Measurements from ENCODE around the gene RPA1.
"Not testable (repeated sequence)": the region's sequence is repeated elsewhere in the genome, so short reads cannot be mapped to it uniquely, and the experiment has no call there.

Gene RPA1

DNA sequence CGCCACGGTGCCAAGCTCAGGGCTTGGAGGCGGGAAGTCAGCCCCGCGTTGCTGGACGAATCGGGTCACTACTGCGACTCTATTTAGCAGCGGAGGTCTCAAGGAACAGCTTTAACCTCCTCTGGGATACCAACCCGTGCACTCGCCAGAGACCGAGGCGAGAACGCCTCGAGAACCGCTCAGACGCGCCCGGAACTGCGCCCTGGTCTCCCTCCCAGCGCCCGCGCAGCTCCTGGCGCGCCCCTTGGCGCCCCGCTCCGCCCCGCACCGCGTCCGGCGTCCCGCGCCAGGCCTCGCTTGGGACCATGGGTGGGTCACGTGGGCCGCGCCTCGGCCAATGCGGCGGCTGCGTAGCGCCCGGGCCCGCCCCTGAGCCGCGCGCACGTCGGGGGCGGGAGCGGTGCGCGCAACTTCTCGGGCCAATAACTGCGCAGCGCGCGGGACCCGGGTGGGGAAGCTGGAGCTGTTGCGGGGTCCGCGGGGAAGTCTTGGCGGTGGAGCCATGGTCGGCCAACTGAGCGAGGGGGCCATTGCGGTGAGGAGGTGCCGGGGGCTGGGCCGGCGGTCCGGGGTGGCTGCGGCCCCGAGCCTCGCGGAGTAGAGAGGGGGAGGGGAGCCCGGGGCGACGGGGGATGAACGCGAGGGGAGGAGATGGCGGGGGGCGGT lies at the start of gene RPA1, which contains the start of gene SMYD4:
Gene RPA1, plus strand, starts transcription at position 414 of the 666 bp plus-strand sequence. Its CDS starts 89 bp downstream, at position 503.
Gene SMYD4, minus strand, starts transcription at position 311 of the 666 bp plus-strand sequence. CDS start 1,908 bp downstream, outside the sequence.
- peak; percentile 83 for DNase-seq

DNA sequence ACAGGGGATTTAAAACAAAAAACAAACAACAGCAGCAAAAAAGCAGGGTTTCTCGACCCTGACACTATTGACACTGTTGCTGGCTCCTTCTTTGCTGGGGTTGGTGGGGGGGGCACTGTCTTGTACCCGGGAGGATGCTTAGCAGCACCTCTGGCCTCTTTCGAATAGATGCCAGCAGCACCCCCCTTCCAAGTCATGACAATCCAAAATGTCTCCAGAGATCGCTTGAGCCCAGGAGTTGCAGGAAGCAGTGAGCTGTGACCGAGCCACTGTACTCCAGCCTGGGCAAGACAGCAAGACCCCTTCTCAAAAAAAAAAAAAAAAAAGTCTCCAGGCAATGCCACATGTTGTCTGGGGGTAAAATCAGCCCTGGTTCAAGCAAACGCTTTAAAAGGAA lies 47.6 kb upstream of the RPA1 start:
- DNase-seq = no peak

DNA sequence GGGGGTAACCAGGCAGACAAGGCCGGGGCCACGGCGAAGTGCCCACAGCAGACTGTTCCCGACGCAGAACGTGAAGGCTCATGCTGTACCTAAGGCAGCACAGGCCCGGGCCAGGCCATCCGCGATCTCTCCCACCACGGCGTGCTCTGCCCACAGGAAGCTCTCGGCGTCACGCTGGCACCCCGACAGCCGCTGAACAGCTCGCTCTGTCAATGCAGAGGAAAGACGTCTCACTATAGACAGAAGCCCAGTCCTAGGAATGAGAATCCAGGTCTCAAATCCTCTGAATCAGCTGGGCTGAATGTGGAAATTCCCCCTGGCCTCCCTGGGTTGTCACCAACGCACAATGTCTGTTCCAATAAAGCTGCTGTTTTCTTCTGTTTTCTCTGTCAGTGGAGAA lies 46.5 kb upstream of the RPA1 start:
- DNase-seq = no peak

DNA sequence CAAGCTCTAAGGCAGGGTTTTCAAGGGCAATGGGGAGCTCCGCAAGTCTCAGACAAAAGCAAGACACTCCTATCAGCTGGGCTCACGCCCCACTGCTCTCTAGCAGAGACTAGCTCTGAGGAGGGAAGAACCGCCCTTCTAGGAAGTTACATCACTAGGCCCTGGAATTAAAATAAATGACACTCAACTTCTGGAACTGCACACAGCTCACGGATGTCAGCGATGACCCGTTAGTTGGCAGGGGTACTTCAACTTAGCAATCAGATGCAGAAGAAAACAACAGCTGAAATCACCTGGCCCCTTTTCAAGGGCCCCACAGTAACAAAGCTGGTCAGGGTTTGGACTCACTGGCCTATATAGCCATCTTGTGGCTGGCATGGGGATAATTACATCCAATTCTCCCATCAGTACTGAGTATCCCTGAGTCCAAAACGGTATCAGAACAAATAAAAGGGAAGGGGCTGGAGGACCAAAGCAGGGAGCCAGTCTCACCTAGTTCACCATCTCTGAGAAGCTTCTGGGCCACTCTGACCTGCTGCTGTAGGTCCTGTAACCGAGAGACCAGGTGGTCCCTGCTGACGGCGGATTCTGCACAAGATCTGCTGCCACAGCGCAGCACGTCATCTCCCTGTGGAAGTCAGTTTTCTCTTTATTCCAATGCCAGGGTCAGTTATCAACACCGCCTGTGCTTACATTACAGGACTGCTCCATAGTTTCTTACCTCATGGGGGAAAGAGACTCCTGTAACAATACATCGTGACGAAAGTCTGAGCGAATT lies 45.8 kb upstream of the RPA1 start:
- DNase-seq = peak; percentile 74

DNA sequence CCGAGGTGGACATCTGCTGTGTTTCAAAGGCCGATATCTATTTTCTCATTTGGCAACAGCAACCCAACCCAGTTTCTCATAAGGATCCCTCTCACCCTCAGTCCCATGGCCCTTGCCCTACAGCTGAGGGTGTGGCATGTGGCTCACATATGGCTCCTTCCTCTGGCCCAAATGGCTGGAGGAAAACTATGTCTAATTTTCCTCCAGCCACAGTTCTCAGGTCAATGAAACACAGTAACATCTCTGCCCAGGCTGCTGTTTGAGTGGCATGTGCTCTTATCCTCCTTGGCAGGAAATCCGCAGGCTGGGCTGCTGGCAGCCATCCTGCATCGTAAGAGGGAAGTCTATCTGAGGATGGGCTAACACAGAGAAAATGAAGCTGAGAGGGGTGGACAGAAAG lies 43.9 kb upstream of the RPA1 start:
- DNase-seq = no peak

DNA sequence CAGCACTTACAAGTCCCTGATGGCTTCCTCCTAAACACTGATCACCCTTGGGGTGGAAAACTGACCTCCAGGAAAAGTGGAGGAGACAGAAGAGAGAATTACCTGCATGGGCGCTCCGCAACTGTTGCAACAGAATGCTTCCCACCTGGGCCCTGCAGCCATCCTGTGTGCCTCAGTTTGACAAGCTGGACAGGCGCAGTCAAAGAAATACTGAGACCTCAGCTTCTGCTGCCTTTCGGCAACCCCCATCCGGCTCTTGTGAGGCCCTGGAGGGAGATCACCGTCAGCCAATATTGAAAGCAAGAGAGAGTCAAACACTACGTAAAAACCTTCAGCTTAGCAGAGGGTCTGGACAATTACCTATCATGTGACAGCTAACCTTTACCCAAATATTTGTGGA lies 43.1 kb upstream of the RPA1 start:
- no peak for DNase-seq

DNA sequence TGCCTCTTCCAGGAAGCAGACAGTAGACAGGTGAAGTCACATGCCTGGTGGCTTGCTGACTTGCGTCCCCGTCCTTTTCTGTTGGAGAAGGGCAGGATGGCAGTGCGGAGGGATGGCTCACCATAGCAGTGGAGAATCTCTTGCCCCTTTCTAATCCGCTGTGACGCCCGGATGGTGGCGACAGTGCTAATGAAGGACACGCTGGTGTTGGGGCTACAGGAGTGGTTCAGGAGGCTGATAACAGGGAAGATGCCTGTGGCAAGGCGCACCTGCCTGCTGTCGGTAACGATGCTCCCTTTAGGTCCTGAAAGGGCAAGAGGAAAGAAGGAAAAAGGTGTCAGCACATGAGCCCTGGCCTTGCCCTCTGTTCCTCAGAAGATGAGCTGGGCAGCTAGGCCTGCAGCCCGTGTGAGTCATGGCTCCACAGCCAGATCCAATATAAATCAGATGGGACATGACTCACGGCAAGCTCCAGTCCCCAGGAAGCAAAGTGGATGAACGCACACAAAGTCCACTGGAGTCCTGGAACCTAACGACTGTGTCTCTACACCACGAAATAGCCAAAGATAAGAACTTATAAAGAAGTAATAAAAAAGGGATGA lies 42.4 kb upstream of the RPA1 start:
- peak; percentile 86 for DNase-seq

DNA sequence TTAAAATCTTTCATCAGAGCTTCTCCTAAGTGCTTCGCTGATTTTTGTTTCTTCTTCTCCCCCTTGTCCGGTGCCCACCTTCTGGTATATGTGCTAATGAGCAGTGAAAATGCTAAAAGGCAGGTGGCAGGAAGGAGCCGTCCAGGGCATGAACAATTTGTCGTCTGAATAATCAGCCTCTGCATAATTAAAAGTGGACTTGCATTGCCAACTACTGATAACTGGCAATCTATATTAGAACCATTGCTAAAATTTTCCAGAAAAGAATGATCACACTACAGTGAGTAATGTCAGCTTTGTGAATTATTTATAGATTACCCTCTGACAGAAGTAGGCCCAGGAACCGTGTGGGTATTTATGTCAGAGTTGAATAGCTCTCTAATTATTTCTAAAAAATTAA lies 39.9 kb upstream of the RPA1 start:
- no peak for DNase-seq

DNA sequence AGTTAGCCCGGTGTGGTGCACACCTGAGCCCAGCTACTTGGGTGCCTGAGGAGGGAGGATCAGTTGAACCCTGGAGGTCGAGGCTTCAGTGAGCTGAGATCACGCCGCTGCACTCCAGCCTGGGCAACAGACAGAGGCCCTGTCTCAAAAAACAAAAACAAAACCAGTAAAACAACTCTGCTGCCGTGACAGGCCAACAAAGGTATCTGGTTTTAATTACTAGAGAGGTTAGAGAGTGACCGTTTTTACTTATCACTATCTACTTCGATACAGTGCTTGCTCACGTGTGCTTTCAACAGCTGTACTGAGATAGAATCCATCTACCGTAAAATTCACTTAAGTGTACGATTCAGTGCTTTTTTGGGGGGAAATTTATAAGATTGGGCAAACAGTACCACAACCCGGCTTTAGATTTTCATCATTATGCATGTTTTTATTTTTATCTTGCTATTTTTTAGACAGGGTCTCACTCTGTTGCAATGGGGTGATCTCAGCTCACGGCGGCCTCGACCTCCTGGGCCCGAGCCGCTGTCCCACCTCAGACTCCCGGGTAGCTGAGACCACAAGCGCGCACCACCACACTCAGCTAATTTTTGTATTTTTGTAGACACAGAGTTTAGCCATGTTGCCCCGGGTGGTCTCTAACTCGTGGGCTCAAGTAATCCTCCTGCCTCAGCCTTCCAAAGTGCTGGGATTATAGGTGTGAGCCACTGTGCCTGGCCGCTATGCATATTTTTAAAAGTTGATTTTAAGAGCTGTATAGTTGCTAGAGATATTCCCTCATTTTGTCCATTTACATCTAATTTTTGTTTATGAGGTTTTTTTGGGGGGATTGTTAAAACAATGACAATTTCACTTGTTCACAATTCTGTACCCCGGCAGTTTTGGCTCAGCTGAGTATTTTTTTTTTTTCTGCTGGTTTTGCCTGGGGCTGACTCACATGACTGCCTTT lies 37.0 kb upstream of the RPA1 start:
- DNase-seq = no peak

DNA sequence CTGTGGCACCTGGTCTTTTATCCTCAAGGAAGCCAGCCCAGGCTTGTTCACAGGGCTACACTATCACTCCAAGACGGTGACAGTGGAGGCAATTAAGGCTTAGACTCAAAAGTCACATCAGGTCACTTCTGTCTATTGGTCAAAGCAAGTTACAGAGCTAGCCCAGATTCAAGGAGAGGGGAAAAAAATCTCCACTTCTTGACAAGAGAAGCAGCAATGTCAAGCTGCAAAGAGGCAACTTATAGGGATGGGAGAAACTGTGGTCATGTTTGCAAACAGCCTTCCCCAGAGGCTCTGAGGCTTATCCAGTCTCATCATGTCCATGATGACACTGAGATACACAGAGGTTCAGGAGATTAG lies 36.4 kb upstream of the RPA1 start:
- DNase-seq = no peak

DNA sequence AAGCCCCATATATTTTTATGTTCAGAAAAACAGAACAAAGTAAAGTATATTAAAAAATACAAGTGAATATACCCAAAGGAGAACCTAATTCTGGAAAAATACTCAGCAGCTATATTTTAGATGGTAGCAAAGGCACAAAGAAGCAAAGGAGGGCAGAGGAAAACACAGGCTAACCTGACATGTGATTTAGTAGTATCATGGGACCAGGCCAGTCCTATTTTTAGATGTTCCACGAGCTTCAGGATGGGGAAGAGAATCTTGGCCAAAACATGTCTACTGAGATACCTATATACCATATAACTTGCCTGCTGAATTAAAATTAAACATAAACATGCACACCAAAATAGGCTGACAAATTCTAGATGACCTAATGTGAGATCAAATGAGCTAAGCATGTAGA lies 33.0 kb upstream of the RPA1 start:
- no peak for DNase-seq

DNA sequence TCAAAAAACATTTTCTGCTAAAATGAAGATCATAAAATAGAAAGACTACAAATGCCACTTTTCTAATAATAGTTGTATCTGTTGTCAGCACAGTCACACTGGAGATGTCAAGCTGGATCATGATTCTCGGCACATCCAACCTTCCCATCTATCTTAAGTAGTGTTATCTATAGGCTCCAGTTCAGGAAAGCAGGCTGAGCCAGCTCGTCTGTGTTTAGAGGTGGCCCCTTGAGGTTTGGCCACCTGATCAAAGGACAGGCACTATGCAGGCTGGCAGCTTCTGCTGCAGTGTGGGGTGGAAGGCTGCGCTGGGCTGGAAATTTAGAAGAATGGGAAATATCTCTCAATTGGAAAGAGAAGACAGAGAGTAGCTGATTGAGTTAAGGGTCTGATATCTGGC lies 32.5 kb upstream of the RPA1 start:
- DNase-seq = no peak

DNA sequence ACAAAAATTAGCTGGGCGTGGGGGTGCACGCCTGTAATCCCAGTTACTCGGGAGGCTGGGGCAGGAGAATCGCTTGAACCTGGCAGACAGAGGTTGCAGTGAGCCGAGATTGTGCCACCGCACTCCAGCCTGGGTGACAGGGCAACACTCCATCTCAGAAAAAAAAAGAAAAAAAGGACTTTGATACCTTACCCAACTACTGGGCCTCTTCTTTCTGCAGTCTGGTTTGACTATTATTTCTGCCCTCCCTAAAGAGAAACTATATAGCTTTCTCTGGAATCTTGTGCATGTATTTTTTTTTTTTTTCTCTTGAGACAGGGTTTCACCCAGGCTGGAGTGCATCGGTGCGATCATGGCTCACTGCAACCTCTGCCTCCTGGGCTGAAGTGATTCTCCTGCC lies 32.0 kb upstream of the RPA1 start:
- not testable (repeated sequence) for DNase-seq

DNA sequence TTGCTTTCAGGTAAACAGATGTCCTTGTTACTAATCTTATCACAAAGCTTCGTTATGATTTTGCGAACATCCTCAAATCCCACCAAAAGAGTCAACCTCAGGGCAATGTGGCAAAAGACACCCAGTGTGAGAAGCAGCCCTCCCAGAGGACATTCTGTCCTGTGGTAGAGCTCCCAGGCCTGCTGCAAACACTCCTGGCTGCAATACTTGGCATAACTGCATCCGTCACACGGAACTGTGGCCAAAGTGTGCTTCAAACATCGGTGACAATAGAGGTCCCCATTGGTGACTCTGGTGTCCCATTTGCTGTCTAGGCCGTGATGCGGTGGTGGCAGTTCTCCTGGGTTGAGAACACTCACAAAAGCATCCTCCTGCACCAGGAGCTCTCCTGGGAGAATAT lies 29.6 kb upstream of the RPA1 start:
- no peak for DNase-seq

DNA sequence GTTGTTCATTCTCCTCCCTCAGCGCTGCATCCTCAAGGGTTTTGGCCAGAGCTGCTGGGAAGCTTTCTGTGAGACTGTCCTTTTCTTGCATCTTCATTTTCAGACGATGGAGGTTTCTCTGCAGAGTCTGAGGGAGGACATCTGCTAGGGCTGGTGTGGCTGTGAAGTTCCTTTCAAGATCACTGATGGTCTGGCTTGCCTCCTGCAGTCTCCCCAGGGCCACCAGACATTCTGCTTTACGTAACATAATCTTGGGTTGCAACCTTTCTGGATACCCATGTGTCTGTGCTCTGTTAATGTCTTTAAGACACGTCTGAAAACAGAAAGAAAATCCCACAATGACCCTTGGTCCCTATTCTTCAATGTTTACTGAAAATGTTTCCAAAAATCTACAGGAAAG lies 29.1 kb upstream of the RPA1 start:
- no peak for DNase-seq

DNA sequence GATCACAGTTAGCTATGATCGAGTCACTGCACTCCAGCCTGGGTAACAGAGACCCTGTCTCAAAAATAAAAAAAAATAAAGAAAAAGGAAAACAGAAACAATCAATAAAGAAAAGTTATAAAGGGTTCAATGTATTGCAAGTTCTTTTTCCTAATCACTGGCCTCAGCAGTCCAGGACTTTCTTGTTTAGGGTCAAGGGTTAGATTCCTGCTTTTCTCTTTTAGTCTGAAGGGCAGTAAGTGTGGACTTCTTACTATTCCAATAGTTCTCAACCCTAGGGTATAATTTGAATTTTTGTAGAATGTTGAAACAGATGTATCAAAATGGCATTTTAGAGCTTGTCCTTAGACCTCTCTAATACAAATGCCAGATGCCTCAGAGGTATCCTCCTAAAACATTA lies 27.4 kb upstream of the RPA1 start:
- no peak for DNase-seq

DNA sequence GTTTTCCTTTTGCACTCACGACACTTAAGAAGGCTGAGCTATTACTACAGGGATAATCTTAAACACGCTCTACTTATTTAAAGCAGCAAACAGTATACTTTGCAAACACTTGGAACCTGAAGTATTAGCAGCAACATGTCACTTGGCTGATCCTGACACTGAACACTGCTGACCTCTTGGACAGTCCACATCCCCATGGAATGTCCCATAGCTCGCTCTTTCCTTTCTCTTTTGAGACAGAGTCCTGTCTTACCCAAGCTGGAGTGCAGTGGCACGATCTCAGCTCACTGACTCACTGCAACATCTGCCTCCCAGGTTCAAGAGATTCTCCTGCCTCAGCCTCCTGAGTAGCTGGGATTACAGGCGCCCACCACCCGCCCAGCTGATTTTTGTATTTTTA lies 26.5 kb upstream of the RPA1 start:
- DNase-seq = no peak

DNA sequence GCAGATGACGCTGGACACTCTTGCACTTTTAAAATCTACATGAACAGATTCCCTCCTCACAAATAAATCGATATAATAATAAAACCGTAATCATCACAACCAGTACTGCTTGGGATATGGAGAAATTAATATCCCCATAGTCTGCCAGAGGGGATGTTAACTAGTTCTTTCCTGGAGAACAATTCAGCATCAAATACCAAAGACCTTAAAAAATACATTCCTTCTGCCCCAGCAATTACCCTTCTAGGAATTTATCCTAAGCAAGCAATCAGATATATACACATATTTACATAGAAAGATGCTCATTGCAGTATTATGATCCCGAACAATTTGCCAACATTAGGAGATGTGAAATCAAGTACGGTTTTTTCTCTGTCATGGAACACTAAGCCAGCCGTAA lies 21.9 kb upstream of the RPA1 start:
- DNase-seq = no peak

DNA sequence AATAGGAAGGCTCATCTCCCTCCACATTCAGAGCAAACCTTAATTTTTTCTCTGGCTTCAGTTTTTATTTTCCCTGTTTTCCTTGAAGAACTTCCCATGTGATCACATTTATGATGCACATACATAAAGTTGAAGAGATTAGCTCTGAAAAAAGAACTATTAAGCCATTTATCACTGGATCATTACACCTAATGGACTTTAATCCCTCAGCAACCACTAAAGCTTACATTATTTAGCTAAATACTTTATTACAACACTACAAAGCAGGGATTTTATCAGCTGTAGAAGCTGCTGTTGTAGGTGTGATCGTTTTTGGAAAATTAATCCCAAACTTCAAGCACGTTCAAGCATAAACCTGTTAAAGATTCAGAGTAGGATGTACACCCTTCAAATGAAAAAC lies 21.2 kb upstream of the RPA1 start:
- DNase-seq = no peak

DNA sequence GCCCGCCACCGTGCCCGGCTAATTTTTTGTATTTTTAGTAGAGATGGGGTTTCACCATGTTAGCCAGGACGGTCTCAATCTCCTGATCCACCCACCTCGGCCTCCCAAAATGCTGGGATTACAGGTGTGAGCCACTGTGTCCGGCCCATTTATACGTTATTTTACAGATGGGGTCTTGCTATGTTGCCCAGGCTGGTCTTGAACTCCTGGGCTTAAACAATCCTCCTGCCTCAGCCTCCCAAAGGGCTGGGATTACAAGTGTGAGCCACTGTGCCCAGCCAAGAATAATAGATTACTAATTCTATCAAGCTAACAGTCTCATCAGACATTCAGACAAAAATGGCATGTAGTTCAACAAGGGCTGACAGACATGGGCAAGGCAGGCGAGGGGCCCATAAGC lies 20.0 kb upstream of the RPA1 start:
- not testable (repeated sequence) for DNase-seq

DNA sequence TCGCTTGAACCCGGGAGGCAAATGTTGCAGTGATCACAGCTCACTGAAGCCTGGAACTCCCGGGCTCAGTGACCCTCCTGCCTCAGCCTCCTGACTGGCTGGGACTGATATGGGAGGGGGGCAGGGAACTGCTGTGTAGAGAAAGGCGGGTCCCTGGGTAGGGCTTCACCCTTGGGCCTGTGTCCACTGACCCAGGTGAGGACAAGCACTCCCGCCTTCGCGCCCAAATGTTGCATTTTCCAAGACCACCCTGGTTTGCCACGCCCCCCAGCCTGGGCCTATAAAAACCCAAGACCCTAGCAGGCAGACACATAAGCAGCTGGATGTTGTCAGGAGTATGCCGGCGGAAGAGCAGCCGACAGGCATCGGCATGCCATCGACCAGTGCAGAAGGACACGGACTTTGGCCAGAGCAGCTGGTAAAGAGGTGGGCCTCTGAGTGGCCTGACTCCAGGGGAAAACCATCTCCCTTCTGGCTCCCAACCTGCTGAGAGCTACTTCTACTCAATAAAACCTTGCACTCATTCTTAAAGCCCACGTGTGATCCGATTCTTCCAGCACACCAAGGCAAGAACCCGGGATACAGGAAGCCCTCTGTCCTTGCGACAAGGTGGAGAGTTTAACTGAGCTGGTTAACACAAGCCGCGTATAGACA lies 19.2 kb upstream of the RPA1 start:
- DNase-seq = no peak

DNA sequence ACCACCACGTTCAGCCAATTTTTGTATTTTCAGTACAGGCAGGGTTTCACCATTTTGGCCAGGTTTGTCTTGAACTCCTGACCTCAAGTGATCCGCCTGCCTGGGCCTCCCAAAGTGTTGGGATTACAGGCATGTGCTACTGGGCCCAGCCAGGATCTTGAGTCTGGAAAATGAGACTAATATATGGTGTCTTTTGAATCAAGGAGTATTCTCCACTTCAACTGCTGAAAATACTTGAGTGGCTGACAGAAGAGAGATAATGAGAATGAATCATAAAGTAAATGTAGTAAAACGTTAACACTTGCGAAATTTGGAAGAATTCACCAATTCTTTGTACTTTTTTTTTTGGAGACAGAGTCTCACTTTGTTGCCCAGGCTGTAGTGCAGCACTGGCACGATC lies 16.7 kb upstream of the RPA1 start:
- DNase-seq = no peak
